Stimulated activated CD4-positive, alpha-beta T cell treated with anti-CD3 and anti-CD28 coated beads, Interleukin-12 subunit alpha, Interleukin-12 subunit beta, amount 100 ng/mL, for 24 hours (primary cell): ENCODE data around the gene TNFSF15.
"Not testable (repeated sequence)": the region's sequence is repeated elsewhere in the genome, so short reads cannot be mapped to it uniquely, and the experiment has no call there.

ENCODE experiments used
- DNase-seq, 2 experiments: peaks; one replicate each; pipeline ENCODE4 v3.0.0-alpha.2; 2020; ENCODE audit warnings: low read depth in 2 of 2

TNFSF15 gene

DNA sequence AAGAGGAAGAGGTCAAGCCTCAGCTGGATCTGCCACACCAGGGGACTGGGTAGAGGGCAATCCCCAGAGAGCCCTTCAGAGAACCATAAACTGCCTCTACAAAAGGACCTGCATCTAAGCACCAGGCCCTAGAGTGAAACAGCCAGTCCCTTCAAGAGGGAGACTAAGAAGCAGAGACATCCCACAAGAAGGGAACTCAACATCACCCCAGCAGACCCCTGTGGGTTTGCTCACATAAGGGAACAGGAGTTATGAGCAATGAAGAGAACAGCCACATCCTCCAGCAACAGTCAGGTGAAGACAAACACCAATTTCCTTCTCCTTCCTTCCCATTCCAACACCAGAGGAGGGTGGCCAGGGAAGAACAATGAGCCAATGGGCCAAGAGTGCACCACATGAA lies 48.9 kb downstream of the TNFSF15 start:
- no peak for DNase-seq

DNA sequence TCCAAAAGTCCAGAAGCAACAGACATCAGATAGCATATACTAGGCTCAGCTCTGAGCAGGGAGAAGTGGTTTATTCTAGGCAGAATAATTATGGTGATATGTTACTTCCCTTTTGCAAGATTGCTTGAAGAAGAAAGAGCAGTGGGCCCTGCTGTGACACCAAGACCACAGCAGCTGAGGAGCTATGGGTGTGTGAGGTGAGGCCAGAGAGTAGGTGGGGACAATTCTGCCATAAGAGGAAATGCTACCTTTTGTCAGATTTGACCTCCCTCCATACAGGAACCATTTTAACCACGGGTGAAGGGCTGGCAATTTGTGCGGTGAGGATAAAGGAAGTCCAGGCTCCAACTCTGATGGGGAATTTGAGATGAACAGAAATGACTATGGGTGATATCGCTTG lies 51.3 kb downstream of the TNFSF15 start:
- no peak for DNase-seq

DNA sequence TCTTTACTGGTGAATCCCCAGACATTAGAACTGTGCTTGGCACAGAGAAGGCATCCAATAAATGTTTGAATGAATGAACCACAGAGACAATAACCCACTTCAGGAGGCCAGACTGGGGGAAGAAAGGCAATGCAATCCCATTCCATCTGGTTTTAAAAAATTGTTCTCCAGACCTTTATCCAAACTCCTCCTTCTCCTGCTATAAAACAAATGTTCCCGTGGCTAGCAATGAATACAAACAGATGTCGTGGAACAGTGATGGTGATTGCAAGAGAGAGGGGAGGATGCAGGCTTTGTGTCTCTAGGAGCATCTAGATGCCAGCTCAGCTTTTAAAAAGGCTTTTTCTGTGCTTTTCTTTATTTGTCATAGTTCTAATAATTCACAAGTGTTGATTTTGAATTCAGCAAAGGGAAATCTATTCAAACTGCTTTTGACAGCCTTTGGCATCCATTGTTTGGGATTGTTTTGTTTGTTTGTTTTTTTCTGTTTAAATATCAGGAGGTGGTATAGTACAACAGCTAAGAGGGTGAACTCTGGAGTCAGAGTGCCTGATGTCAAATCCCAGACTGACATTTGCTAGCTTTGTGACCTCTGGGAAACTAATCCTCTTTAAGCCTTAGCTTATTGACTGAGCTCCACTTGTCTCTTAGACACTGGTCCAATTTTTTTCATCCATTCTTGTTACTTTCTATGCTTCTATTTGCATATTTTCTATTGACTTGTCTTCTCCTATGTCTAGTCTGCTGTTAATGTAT lies 59.1 kb downstream of the TNFSF15 start:
- DNase-seq: no peak

DNA sequence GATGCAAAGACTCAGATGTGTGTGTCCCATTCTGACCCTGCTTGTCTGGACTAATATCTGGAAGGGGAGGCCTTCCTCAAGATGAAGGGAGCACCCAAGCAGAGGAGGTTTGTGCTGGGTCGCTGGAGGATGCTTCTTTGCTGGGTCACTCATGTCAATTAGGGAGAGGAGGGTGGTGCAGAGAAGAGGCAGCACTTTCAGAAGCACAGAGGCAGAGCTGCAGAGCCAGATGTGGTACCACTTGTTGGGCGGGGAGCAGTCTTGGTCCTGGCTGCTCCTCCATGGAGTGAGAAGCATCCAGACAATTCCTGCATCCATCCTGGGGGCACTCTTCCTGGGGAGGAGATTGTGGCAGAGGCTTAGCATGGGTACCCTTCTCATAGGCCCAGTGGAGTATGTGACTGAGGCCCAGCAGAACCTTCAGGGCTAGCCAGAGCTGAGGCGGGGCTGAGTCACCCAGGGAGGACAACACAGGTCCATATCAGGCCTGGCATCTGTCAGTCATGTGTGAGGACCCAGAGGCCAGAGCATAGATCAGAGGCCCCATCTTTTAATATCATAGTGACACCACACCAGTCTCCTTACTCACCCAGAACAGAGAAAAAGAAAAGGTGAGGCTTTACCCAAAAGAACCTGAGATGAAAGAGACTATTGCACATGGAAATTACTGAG lies 59.8 kb downstream of the TNFSF15 start:
- DNase-seq: no peak

DNA sequence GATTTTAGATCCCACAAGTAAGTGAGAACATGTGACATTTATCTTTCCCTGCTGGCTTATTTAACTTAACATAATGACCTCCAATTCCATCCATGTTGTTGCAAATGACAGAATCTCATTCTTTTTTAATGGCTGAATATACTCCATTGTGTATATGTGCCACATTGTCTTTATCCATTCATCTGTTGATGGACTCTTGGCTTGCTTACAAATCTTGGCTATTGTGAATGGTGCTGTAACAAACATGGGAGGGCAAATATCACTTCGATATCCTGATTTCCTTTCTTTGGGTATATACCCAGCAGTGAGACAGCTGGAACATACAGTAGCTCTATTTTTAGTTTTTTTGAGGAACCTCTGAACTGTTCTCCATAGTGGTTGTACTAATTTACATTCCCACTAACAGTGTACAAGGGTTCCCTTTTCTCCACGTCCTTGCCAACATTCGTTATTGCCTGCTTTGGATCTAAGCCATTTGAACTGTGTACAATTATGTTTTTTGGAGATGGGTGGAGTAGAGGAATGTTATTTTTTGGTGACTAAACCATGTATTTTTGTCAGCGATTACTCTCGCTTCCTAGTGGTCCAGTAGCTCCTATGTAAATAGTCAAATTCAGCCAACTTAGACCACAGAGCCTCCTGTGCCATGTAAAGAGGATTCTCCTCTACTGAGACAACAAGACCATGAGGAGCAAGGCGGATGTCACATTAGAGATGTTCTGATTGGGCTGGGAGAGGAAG lies 60.6 kb downstream of the TNFSF15 start:
- DNase-seq: no peak

DNA sequence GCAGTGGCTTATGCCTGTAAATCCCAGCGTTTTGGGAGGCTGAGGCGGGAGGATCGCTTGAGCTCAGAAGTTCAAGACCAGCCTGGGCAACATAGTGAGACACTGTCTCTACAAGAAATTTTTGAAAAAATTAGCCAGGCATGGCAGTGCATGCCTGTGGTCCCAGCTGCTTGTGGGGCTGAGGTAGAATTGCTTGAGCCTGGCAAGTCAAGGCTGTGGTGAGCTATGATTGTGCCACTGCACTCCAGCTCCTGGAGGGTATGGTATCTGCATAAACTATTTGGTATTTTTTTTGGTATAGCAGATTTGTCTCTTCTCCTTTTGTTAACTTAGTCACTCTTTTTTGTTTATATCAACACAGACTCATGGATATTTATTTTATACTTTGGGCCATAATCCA lies 62.4 kb downstream of the TNFSF15 start:
- DNase-seq: no peak

DNA sequence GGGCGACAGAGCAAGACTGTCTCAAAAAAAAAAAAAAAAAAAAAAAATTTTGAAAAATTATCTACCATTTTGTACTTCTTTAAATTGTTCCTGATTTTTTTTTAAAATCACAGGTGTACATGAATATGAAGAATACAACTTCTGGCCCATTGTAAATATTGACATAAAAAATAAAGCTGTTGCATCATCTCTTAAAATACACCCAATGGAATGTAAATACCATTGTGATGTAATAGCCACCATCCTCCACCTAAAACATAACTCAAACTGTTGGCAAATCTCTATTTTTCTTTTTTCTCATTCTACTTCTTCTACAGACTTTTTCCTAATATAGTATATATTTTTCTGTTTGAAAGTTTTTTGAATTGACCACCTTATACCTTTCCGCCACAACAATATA lies 62.9 kb downstream of the TNFSF15 start:
- no peak for DNase-seq

DNA sequence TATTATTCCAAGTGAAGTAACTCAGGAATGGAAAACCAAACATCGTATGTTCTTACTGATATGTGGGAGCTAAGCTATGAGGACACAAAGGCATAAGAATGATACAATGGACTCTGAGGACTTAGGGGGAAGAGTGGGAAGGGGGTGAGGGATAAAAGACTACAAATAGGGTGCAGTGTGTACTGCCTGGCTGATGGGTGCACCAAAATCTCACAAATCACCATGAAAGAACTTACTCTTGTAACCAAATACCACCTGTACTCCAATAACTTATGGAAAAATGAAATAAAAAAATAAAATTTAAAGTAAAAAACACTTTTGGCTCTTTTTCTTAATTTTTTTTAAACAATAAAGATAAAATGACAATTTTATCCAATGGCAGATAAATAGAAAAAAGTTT lies 64.3 kb downstream of the TNFSF15 start:
- DNase-seq: not testable (repeated sequence)

DNA sequence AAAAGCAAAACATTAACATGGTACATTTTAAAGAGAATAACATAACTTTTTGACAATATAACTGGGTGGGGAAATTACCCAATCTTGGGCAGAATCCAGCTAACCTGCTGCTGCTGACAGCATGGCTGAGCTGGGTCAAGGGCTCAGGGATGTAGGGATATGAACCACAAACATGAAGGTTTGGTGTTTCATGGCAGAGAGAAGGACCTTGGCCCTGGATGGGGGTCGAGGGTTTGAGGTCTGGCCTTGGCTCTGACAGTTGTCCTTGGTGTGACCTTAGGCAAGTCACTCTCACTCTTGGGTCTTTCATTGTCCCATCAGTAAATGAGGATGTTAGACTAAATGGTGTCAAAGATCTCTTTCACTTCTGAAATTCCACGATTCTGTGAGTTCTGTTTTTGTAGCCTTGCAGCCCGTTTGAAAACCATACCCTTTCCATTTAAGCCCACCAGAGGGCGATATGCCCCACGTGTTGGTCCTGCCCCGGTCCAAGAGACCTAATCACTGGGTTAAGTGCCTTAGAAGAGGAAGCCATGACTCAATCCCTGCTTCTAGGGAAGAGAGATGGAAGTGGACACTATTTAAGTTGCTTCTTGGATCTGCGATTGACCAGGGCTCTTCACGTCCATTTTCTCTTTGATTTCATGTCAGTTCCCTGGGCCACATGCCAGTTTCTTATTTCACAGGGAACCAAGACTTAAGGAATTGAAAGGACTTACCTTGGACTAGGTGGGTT lies 67.1 kb downstream of the TNFSF15 start:
- peak; percentile 40 to 52 for DNase-seq

DNA sequence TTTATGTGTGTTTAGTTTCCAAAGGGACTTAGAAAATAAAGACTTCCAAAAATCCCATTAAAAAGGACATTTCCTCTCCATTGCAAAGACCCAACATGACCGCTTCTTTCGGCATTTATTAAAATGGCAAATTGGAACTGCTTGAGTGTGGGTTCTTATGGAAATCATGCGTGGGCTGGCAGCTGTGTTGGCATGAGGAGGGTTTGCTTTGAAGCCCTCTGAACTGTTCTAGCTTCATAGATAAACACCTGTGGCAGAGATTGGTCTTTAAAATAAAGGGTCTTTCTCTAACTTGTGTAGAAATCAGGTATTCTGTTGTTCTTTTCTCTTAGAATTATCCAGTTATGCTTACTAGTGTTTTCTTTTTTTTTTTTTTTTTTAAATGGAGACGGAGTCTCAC lies 68.0 kb downstream of the TNFSF15 start:
- DNase-seq: no peak

DNA sequence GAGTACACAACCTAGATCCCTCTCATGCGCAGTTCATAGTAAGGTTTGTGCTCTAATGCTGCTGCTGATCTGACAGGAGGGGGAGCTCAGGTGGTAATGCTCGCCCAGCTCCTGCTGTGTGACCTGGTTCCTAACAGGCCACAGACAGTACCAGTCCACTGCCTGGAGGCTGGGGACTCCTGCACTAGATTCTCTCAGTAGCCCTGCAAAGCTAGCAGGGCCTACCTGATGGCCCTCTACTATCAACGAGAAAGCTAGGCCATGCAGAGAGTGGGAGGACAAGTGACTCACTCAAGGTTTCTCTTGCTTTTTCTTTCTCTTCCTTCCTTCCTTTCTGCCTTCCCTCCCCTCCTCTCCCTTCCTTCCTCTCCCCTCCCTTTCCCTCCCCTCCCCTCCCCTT lies 68.7 kb downstream of the TNFSF15 start:
- DNase-seq: peak in 1 of 2 experiments; percentile 22

DNA sequence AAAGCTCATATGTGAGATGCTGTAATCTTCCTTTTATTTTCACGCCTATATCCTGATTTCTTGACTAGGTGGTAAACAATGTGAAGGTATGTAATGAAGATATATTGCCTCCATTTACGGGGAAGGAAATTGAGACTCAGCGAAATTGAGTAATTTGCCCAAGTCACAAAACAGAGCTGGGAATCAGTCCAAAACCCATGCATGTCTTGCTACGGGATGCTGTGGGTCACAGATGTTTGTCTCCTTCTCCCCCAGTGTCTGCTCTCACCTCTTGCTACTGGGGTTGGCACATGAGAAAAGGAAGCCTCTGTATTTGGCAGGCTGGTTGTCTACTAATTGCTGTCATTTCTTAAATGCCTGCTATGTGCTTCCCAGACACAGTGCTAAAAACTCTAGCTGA lies 70.1 kb downstream of the TNFSF15 start:
- no peak for DNase-seq

DNA sequence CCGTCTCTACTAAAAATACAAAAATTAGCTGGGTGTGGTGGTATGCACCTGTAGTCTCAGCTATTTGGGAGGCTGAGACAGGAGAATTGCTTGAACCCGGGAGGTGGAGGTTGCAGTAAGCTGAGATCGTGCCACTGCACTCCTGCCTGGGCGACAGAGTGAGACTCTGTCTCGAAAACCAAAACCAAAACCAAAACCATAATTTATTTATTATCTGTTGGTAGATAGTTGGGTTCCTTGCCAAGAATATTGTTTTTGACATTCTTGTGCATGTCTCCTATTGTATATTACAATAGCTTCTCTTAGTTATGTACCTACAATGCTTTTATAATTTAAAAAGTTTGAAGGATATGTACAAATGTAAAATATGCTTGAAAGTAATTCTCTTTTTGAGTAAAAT lies 70.7 kb downstream of the TNFSF15 start:
- not testable (repeated sequence) for DNase-seq
